Stomach (tissue), 4 donors: ENCODE results near the gene EML4.

Source experiments
- POLR2A ChIP-seq, 4 donors: fragments of 450-650 bp; IDR thresholded peaks; one replicate each; pipeline ENCODE4 v1.6.1; 2016; ENCODE audit warnings: antibody characterized with exemption in 4 of 4, control low read depth in 2 of 4, mild to moderate bottlenecking in 1 of 4, moderate library complexity in 1 of 4
- POLR2AphosphoS5 ChIP-seq, 3 donors: sonication (generic); formaldehyde crosslinking; IDR thresholded peaks; one replicate each; pipeline ENCODE4 v1.6.1; 2016; ENCODE audit warnings: antibody characterized with exemption in 3 of 3
- TF ChIP-seq, protein P1 (sequence below), 7 experiments: fragments of 450-650 bp in 4 of 7; fragments of 200-600 bp in 3 of 7; sonication (generic) in 3 of 7; IDR thresholded peaks; one replicate each; pipeline ENCODE4 v1.5.1; 2016 to 2019; ENCODE audit warnings: antibody characterized with exemption in 7 of 7, control low read depth in 2 of 7, mild to moderate bottlenecking in 1 of 7

- TF ChIP-seq, protein P1, sequence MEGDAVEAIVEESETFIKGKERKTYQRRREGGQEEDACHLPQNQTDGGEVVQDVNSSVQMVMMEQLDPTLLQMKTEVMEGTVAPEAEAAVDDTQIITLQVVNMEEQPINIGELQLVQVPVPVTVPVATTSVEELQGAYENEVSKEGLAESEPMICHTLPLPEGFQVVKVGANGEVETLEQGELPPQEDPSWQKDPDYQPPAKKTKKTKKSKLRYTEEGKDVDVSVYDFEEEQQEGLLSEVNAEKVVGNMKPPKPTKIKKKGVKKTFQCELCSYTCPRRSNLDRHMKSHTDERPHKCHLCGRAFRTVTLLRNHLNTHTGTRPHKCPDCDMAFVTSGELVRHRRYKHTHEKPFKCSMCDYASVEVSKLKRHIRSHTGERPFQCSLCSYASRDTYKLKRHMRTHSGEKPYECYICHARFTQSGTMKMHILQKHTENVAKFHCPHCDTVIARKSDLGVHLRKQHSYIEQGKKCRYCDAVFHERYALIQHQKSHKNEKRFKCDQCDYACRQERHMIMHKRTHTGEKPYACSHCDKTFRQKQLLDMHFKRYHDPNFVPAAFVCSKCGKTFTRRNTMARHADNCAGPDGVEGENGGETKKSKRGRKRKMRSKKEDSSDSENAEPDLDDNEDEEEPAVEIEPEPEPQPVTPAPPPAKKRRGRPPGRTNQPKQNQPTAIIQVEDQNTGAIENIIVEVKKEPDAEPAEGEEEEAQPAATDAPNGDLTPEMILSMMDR (IDR thresholded peaks at IDR 0.05): no peak
- no peak for TF ChIP-seq POLR2A (IDR thresholded peaks at IDR 0.05)
- no peak for TF ChIP-seq POLR2AphosphoS5 (IDR thresholded peaks at IDR 0.05)
These were observed 83.3 kb downstream of the EML4 start for GRCh38 chr2:42252464-42252863.
